GM23338 (cell line): Measurements from ENCODE around the gene TK1.

Experiments used
- CREB1 ChIP-seq: fragments of 250-450 bp; sonication (Bioruptor Pico); IDR thresholded peaks from 2 replicates; pipeline ENCODE4 v1.5.0; 2020; ENCODE audit warnings: low read depth, mild to moderate bottlenecking, moderate library complexity
- EZH2 ChIP-seq: fragments of 200-600 bp; sonication (generic); IDR thresholded peaks from one replicate; pipeline ENCODE4 v1.8.0; 2017; ENCODE audit warnings: antibody characterized with exemption, mild to moderate bottlenecking, low read depth; ENCODE audit not compliant: unreplicated experiment
- EZH2phosphoT487 ChIP-seq: fragments of 200-600 bp; sonication (generic); IDR thresholded peaks from one replicate; pipeline ENCODE4 v1.8.1; 2018; ENCODE audit warnings: antibody characterized with exemption; ENCODE audit not compliant: unreplicated experiment
- NANOG ChIP-seq: IDR thresholded peaks from 2 replicates; pipeline ENCODE4 v1.6.1; 2016; ENCODE audit warnings: antibody characterized with exemption, borderline replicate concordance
- POLR2AphosphoS5 ChIP-seq: IDR thresholded peaks from 2 replicates; pipeline ENCODE4 v1.6.1; 2016; ENCODE audit warnings: antibody characterized with exemption, low read depth
- REST ChIP-seq: IDR thresholded peaks from one replicate; pipeline ENCODE4 v1.6.1; 2018; ENCODE audit warnings: antibody characterized with exemption; ENCODE audit not compliant: unreplicated experiment
- STAT1 ChIP-seq: IDR thresholded peaks from one replicate; pipeline ENCODE4 v1.6.1; 2016; ENCODE audit warnings: antibody characterized with exemption; ENCODE audit not compliant: unreplicated experiment
- ZNF331 ChIP-seq: fragments of 250-450 bp; sonication (Bioruptor Pico); IDR thresholded peaks from 2 replicates; pipeline ENCODE4 v1.5.0; 2020; ENCODE audit warnings: low read depth, mild to moderate bottlenecking, moderate library complexity
- TF ChIP-seq, protein P1 (sequence below), 2 experiments: fragments of 200-600 bp in 1 of 2; sonication (generic) in 1 of 2; conservative IDR thresholded peaks; 2 replicates each; pipeline versions ENCODE4 v1.5.1 to v1.6.1; 2016 to 2017; ENCODE audit warnings: antibody characterized with exemption in 2 of 2, low read depth in 2 of 2, mild to moderate bottlenecking in 2 of 2, moderate library complexity in 1 of 2

- TF ChIP-seq, protein P1, sequence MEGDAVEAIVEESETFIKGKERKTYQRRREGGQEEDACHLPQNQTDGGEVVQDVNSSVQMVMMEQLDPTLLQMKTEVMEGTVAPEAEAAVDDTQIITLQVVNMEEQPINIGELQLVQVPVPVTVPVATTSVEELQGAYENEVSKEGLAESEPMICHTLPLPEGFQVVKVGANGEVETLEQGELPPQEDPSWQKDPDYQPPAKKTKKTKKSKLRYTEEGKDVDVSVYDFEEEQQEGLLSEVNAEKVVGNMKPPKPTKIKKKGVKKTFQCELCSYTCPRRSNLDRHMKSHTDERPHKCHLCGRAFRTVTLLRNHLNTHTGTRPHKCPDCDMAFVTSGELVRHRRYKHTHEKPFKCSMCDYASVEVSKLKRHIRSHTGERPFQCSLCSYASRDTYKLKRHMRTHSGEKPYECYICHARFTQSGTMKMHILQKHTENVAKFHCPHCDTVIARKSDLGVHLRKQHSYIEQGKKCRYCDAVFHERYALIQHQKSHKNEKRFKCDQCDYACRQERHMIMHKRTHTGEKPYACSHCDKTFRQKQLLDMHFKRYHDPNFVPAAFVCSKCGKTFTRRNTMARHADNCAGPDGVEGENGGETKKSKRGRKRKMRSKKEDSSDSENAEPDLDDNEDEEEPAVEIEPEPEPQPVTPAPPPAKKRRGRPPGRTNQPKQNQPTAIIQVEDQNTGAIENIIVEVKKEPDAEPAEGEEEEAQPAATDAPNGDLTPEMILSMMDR (conservative IDR thresholded peaks at IDR 0.05; ENCODE audit: low read depth in 2 of 2): no peak
- TF ChIP-seq EZH2 (no peak), EZH2phosphoT487 (no peak), REST (no peak), NANOG (no peak), ZNF331 (CRISPR knock-in tag) (no peak), POLR2AphosphoS5 (no peak), CREB1 (CRISPR knock-in tag) (no peak), STAT1 (no peak)
Measured at GRCh38 chr17:78224231-78225087, 37.6 kb upstream of the TK1 start.
